ENCODE results near the gene KDR.

KDR gene

DNA sequence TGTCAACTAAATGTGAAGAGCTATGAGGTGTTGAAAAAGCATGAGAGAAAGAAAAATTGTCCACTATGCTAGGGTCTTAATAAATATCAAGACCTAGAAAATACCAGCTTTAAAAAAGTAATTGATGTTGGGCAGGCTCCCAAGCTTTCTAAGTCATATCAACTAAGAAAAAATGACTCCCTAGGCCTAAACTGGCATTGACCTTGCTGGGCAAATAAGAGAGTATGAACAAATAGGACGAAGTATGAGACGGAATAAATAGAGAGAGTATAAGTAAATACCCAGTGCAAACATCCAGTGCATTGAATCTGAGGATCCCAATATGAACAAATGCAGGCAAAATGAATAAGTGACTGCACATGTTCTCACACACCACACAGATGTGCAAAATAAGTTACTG lies 3.2 kb downstream of the KDR start:
- FAIRE-seq: no peak

DNA sequence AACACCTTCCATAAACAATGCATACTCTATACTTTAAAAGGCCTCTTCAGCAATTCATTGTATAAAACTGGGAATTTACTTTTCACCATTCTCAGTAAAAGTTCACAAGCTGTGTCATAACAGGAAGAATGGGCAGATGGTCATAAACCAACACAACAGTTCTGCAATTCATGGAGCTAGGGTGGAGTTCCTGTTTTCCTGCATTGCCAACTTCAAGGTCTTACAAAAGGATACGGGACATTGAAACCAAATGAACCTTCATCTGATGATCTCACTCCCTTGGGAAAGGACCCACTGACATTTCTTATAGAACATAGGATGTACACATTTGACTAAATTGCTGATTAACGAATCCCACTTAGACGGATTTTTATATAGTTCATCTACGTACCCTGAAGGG lies 4.1 kb downstream of the KDR start:
- no peak for FAIRE-seq

DNA sequence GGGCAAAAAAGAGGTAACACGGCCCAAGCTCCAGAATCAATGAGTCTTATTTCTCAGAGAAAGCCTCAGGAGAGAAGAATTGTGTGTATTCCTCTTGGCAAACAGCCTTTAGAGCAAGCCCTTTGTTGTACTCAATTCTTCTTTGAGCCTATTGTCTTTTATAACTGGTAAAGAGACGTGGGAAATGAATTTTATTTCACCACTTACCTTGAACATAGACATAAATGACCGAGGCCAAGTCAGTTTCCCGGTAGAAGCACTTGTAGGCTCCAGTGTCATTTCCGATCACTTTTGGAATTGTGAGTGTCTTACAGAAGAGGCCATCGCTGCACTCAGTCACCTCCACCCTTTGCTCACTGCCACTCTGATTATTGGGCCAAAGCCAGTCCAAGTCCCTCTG lies 7.0 kb downstream of the KDR start:
- FAIRE-seq: no peak

DNA sequence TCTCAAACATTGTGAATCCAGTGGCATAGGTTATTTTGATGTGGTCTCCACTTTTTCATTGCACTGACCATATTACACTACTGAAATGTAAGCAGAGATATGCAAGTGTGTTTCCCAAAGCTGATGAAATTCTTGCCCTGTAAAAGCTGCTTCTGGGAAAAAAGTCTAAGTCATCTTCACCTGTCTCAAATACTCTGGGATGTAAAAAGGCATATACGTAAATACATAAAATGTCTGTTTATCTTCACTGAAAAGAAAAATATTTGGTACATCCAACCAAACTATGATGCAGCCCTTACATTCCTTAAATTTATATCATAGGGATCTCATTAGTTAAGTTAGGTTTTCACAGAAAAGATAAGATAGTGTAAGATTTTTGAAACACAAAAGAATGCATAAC lies 7.9 kb downstream of the KDR start:
- FAIRE-seq: no peak

DNA sequence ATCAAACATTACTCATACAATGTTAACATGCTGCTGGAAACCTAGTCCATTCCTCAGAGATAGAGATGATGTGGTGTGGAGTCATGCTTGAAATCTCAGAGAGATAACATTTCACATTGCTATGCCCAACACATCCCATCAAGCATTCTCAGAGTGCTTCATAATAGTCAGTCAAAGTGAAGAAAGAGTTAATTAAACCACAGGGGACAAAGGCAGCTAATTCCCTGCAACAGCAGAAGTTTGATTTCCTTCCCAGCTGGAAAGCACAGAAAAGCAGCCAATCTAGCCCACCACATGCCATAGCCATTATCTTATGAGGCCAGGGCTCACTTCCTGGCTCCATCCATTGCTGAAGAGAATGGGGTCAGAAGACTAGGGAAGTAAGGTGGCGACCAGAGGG lies 8.9 kb downstream of the KDR start:
- no peak for FAIRE-seq

DNA sequence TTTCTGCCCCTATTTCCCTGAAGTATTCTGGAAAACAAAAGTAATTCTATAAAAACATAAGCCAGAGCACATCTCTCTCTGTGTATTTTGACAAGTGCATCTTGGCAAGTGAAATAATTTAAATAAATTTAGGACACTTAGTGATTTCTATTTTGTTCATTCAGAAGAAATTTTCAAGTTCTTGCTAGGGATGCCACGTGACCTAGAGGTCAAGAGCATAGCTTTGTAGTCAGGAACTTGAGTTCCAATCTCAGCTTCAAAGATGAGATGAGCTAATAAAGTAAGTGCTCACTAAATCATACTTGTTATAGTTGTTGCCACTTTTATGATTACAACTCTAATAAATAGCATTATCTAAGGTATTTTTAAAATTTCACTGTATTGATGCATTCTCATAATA lies 13.8 kb downstream of the KDR start:
- no peak for FAIRE-seq

DNA sequence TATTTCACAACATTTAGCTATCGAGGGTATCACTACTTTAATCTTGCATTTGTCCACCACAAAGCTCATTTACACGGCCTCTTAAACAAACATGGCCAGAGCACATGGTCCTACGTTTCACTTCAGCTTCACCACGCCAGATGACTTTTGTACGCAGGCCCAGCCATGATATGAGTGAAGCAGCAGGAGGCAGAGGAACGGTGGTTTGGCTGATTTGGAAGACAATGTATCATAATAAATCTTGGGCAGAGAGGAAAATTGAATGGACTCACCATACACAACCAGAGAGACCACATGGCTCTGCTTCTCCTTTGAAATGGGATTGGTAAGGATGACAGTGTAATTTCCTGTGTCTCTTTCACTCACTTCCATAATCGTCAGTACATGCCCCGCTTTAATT lies 15.3 kb downstream of the KDR start:
- FAIRE-seq: no peak

DNA sequence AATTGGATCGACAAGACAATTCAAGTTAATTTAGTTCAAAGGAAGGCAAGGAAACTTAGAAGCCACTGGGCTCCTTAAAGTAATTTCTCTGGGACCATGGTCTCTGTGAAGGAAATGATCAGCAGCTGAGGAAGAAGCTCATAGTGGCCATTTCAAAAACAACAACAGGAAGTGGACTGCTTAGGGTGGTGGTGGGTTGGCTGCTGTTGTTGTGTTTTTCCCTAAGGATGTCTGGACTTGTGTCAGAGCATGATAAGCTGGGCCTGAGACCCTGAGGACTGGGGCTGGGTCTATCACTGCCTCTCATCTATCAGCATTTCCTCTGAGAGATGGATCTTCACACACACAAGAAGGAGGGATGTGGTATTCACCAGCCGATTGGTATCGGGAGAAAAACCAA lies 18.3 kb downstream of the KDR start:
- no peak for FAIRE-seq

DNA sequence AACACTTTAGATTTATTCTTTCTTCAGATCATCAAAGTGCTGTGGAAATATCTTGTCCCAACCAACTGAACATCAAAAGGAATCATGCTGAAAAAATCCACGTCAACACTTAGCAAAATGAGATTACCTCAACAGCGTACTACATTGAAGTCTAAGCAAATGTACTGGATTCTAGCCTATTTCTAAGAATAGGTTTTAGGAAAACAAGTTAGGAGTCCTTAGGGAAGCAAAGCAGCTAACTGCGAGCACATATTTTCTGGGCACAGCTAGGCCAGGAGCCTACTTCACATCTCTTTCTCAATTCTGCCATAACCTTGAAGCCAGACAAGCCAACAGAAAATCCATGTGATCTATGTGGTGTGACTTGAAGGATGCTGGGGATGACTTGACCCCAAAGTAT lies 22.2 kb downstream of the KDR start:
- FAIRE-seq: no peak

DNA sequence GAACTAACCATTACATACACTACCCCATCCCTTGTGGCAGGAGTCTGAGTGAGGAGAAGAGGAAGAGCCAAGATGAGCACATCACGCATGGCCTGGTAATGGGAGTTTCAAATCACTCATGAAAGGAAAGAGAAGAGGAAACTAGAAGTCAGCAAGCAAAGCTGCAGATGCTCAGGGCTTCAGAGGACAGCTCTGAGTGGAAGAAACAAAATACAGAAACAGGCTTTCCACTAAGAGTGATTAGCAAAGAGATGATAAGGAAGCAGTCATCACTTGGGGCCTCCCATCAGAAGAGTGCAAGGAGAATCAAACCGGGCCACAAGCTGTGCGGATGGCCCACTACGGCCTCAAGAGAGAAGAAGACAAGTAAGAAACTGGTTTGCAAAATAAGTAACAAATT lies 25.6 kb downstream of the KDR start:
- no peak for FAIRE-seq

DNA sequence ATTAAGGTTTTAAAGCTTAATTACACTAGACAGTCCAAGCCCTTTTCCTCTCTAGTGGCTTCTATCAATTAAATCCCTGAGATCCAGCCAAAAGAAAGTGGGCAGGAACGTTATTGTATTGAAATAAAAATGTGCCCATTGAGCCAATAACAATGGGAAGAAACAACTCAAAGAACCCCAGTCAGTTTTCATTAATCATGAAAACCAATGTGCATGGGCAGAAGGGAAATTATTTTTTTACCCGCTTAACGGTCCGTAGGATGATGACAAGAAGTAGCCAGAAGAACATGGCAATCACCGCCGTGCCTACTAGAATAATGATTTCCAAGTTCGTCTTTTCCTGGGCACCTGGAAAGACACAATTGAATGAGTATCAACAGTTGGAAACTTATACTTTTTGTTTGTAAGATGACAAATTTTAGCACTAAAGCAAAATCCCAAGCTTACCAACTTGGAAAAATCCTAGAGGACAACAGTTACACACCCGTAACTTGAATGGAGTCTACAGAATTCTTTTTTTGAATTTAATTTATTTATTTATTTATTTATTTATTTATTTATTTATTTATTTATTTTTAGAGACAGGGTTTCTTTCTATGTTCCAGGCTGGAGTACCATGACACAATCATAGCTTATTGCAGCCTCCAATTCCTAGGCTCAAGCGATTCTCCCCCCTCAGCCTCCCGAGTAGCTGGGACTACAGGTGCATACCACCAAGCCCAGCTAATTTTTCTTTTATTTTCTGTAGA lies 26.8 kb downstream of the KDR start:
- FAIRE-seq: no peak

DNA sequence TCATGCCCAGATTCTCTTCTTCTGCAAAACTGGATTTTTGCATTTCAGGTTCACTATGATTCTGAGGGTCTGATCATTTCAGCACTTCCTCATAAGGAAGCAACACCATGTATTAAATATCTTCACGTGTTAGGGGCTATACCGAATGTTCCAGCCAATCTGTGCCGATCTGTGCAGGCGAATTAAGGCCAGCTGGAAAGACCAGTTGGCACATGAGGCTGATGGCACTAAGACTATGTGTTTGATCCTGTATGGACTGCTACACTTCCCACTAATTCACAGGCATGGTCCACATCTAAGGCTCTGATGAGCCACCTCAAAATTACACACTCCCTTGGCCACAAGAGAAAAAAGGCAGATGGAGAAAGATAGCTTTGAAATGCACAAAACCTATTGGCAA lies 28.8 kb downstream of the KDR start:
- no peak for FAIRE-seq

DNA sequence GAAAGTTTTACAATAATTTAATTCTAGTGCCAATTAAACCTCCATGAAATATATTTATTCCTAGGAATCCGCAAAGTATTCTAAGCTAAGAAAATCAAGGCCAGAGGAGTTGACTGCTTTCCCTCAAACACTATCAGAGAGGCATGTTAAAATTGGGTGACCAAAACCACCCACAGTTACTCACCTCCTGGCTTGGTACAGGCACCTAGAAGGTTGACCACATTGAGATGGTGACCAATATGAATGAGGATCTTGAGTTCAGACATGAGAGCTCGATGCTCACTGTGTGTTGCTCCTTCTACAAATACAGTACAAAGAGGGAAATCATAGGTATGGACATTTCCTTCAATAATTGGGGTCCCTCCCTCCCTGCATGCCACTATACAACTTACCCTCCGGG lies 29.4 kb downstream of the KDR start:
- FAIRE-seq: no peak

DNA sequence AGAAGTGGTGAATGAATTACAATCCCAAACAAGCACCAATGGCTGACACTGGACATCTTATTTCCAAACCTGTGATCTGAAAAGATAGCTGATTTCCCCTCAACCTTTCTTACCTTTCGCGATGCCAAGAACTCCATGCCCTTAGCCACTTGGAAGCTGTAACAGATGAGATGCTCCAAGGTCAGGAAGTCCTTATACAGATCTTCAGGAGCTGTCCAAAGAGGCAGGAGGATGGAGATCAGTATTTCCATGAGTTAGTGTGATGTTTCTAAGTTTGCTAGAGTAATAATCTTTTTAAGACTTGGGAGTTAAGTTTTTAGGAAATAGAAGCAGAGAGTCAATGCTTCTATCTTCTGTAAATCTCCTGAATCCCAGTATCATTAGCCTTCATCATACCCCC lies 32.9 kb downstream of the KDR start:
- no peak for FAIRE-seq

DNA sequence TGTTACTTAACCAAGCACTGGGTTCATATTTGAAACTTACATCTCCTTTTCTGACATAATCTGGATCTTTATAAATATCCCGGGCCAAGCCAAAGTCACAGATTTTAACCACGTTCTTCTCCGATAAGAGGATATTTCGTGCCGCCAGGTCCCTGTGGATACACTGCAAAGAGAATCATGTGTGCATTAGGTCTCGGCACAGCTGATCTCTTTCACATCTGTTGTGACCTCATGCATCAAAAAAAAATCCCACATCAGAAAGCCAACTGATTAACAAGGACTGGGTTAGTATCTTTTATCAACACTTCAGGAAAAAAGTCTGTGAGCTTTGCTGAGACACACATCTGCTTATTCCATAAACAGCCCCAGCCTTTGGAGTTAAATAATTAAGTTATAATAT lies 35.5 kb downstream of the KDR start:
- FAIRE-seq: no peak

DNA sequence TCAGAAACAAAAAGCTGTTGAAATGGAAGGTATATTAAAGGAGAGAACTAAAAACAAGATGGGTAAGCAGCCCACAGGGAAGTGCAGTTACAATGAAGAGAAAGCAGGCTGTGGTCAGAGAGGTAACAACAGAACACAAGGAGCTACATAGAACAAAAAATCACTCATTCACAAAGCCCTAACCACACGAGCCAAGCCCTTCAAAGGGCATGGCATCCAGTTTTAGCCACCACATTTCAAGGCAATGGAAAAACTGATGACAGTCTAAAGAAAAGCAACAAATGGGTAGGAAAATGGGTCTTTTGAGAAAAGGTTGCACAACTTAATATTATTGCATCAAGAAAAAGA lies 37.5 kb downstream of the KDR start:
- FAIRE-seq: no peak

DNA sequence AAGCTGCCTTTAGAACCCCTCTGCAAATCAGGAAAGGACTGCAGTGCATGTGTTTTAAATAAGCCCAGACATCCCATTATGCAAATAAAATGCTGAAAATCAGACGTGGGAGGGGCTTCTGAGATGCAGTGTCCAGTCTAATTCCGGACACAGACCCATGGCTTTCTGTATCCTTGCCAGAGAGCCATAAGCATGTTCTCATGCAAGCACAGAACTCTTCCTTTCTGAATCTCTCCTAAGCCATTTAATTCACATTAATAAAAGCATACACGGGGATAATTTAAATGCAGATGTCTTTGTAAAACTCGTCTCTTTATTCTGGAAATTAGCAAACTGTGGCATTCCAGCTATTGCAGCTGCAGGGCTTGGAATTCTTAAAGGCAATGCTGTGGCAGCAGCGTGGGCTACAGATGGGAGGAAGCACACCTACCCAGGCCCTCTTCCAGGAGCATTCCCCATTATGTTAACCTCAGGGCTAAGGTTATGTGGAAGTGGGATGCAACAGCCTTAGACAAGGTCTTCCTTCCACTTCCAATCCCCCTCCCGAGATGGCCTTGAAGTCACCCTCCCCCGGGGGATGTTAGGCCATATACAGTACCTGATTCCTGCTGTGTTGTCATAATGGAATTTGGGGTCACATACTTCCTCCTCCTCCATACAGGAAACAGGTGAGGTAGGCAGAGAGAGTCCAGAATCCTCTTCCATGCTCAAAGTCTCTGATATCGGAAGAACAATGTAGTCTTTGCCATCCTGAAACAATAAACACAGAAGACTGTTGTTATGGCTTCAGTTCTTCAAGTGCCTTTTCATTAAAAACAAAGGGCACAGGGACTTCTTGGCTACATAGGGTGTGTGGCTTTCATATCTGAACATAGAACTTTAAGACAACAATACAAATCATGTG lies 38.1 kb downstream of the KDR start:
- FAIRE-seq: no peak

DNA sequence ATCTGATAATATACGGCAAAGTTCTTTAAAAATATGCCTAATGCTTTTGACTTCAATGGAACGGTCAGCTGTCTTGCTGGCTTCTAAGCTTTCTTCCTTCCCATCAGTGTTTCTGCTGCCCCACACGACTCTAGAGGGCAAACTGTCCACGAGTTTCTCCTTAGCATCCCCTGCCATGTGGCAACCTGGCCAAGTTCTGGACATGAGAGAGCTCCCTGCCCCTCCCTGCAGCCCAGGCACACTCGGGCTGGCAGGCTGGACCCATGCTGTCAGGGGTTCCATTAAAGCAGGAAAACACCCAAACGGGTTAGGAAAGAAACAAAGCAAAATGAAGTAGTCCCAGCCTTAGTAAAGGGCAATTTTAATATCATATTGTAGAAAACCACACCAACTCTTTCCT lies 38.8 kb downstream of the KDR start:
- no peak for FAIRE-seq

DNA sequence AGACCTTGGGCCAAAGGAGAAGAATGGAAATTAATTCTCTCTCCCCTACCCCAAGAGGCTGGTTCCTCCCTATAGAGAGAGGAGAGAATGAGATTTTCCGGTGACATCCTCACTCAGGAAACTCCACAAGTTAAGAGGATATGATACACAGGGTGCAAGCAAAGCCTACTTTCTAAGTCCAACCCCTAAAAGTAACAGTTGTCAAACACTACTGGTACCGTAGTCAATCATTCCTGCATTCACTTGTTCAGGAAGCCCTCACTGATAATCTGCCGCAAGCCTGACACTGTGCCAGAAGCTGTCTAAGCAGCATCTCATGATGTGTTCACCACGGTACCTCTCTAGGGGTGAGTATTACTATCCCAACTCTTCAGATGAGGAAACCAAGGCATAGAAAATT lies 41.7 kb downstream of the KDR start:
- FAIRE-seq: no peak

DNA sequence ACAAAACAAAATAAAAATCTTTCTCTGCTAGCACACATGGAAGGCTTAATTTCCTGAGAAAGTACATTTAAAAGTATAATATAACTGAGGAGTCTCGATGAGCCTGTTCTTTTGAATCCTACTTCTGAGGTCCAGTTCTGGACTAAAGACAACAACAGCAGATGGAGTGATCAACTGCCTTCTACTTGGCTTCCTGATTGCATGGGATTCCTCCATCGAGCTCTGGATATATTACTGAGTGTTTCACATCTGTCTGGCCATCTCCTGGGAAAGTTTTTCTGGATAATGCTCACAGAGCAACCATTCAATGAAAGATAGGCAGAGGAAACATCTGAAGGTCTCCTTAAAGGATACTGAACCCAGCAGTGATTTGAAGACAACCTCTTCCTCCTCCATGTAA lies 42.6 kb downstream of the KDR start:
- no peak for FAIRE-seq

DNA sequence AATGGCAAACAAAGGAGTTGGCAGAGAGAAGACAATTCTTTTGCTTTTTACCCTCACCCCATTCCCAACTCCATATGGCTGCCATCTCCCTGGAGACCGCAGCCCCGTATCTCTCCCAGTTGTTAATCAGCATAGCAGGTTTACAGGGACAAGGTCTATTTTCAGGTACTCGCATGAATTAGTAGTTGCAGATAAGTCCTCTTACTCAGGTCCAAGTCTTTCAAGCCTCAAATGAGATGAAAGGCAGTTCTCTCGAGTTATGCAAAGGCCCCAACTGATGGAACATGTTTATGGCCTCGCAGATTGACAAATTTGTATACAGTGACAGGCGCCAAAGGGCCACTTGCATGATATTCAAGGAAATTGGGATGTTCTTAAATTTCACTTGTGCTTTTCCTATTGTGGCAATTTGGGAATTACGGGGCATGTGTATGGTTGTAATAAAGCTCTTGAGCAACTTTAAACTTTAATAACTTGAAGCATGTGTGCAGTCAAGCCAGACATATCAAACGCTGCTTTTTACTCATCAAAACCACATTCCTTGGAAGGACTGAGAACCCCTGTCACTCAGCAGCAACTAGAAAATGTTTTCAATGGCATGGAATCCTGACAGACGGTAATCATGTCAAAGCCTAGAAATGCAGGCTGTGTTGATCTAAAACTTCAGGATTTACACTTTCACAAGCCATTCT lies 45.1 kb downstream of the KDR start:
- no peak for FAIRE-seq

DNA sequence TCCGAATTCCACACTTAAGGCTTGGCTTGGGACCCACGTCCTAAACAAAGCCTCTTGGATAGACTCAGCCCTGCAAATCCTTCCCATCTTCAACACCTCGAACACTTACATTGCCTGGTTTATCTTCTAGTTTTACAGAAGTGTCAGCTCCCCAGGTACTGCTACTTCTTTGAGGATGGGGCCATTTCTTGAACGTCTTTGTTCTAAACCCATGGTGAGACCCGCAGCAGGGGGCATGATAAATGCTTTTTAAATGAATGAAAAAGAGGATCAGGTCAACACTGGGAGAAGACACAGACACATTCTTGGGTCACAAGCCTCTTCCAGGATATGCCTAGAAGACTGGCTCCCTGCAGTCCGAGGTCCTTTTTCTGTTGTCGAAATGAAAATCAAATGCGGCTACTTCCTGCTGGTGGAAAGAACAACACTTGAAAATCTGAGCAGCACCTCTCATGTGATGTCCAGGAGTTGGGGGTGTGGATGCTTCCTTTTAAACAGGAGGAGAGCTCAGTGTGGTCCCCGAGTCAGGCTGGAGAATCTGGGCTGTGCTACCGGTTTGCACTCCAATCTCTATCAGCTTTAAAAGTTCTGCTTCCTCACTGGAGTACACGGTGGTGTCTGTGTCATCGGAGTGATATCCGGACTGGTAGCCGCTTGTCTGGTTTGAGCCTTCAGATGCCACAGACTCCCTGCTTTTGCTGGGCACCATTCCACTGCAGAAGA lies 45.8 kb downstream of the KDR start:
- FAIRE-seq: no peak

DNA sequence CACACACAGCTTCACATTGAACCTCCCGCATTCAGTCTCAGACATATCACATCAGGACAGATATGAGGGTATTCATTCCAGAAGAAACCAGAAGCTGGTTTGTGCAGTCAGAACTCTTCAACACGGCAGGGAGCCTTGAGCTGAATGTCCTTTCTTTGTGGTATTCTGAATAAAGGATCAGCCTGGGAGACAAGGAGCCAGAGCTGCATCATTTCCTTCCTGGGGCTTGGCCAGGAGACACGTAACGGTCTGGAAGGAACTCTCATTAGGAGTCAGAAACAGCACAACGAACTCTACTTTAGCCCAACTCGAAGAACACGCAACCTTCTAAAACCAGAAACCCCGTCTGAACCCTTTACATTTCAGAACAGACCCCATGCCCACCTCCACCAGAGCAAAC lies 46.4 kb downstream of the KDR start:
- FAIRE-seq: no peak

Measured in A204.1 (cell line).